ENCODE measurements around the gene TSPAN8.
"Not testable (repeated sequence)": the region's sequence is repeated elsewhere in the genome, so short reads cannot be mapped to it uniquely, and the experiment has no call there.

TSPAN8 gene

GRCh38 chr12:71125949-71126348, 31.9 kb downstream of the TSPAN8 start:
- ChIA-PET CTCF (no interaction called here), POLR2A (no interaction called here)
- no peak for TF ChIP-seq CTCF (IDR thresholded peaks at IDR 0.05; ENCODE audit: control extremely low read depth, extremely low read depth, low read depth, missing control alignments)
- no peak for DNase-seq (ENCODE audit: extremely low spot score)

GRCh38 chr12:71125515-71125914, 32.3 kb downstream of the TSPAN8 start:
- POLR2A ChIA-PET = no interaction called here
- no peak for DNase-seq (ENCODE audit: extremely low spot score)
- CTCF ChIA-PET = no interaction called here
- no peak for TF ChIP-seq CTCF (IDR thresholded peaks at IDR 0.05; ENCODE audit: control extremely low read depth, extremely low read depth, low read depth, missing control alignments)

GRCh38 chr12:71124835-71125460, 32.9 kb downstream of the TSPAN8 start:
- ChIA-PET POLR2A (no interaction called here), CTCF (no interaction called here)
- DNase-seq (ENCODE audit: extremely low spot score) = no peak

DNA sequence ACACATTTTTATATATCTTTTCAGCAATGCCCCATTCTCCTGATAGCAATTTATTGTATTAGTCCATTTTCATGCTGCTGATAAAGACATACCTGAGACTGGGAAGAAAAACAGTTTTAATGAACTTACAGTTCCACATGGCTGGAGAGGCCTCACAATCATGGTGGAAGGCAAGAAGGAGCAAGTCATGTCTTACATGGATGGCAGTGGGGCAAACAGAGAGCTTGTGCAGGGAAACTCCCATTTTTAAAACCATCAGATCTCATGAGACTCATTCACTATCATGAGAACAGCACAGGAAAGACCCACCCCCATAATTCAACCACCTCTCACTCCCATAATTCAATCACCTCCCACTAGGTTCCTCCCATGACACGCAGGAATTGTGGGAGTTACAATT, 44.7 kb downstream of the TSPAN8 start:
- CTCF ChIA-PET; DNase-seq (ENCODE audit: extremely low spot score); POLR2A ChIA-PET: not testable (repeated sequence)

More at GRCh38 chr12:71124835-71125460, 32.9 kb downstream of the TSPAN8 start:
- no peak for TF ChIP-seq CTCF (IDR thresholded peaks at IDR 0.05; ENCODE audit: control extremely low read depth, extremely low read depth, low read depth, missing control alignments)

- DNase-seq (ENCODE audit: extremely low spot score) = no peak
- no peak for TF ChIP-seq CTCF (IDR thresholded peaks at IDR 0.05; ENCODE audit: control extremely low read depth, extremely low read depth, low read depth, missing control alignments)
- CTCF ChIA-PET = no interaction called here
- POLR2A ChIA-PET = no interaction called here
Observed at GRCh38 chr12:71109834-71110233, 48.0 kb downstream of the TSPAN8 start.

- no peak for TF ChIP-seq CTCF (IDR thresholded peaks at IDR 0.05; ENCODE audit: control extremely low read depth, extremely low read depth, low read depth, missing control alignments)
- ChIA-PET CTCF (interaction anchor here (1.1 kb wide), 1 partner anchor 29 kb away, joined by 3 read pairs; no protein-coding TSS in a partner anchor), POLR2A (no interaction called here)
- DNase-seq (ENCODE audit: extremely low spot score) = no peak
Observed at GRCh38 chr12:71108355-71108754, 49.4 kb downstream of the TSPAN8 start.

DNA sequence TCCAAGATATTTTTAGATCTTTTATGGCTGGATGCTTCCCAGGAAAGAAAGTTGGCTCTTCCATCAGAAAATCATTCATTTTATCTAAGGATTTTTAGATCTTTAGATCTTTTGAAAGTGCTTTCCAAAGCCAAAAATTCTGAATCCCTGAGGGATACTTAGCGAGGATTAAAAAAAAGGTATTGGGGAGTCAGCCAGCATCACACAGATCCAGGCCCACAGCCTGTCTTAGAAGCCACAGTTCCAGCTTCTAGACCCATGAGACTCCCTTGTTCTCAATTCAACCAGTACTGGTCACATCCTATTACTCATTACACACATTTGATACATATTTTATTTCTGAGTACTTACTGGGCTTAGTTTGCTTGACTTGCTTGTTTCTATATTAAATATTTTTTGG, 49.9 kb downstream of the TSPAN8 start:
- TF ChIP-seq CTCF (IDR thresholded peaks at IDR 0.05; ENCODE audit: control extremely low read depth, extremely low read depth, low read depth, missing control alignments) = no peak
- DNase-seq (ENCODE audit: extremely low spot score) = no peak
- ChIA-PET CTCF (interaction anchor here (1.1 kb wide), 1 partner anchor 29 kb away, joined by 3 read pairs; no protein-coding TSS in a partner anchor), POLR2A (no interaction called here)
